ENCODE measurements around the gene CD48.
A peak's percentile ranks its signal among the peaks of the same experiment; 100 is the strongest.
"Not testable (repeated sequence)": the region's sequence is repeated elsewhere in the genome, so short reads cannot be mapped to it uniquely, and the experiment has no call there.

CD48 gene

DNA sequence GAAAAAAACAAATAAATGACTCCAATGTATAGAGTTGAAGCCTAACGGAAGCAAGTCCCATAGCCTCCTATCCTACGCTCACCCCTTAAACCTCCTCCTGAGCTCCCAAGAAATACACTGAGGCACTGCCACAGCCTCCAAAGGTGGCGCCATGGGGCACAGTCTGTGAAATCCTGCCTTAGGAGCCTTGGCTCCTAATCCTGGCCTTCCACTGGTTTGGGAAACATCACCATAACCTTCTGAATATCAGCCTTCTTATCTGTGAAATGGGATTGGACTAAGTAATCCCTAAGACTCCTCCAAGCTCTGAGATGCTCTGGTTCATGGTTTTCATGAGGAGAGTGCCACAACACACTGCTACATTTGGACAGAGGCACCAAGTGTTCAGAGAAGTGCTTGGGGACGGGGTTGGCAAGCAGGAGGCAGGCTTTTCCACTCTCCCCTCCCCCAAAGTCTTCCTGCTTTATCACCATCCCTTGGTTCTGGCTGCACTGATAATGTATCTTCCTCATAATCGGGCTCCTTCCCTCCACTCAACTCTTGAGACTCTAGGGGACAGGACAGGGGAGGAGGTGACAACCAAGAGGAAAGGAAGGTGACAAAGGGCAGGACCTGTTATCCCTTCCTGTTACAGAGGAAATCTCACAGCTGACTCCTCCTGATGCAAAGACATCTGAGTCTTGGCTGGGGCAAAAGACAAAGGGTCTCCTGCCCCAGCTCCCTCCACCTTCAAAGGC lies 30.2 kb upstream of the CD48 start:
- DNase-seq (ENCODE audit: low spot score): no peak

DNA sequence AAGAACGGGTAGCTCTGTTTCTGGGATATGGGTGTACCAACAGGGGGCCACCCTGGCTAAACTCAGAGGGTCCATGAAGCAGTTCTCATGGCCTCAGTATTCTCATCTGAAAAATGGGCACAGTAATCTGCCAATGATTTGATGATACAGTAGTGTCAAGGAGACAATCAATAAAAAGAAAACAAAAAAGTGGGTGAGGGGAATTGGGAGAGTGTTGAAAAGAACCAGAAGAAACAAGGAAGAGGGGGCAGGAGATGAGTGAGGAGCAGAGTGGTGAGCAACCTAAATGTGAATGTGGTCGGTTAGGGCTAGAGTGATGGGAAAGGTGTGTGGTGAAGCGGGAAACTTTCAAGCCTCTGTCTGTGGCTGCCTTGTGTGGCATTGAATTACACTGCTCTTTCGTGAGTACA lies 29.5 kb upstream of the CD48 start:
- DNase-seq (ENCODE audit: low spot score): no peak

- DNase-seq (ENCODE audit: low spot score): no peak
Measured at GRCh38 chr1:160740133-160740688, 28.6 kb upstream of the CD48 start.

DNA sequence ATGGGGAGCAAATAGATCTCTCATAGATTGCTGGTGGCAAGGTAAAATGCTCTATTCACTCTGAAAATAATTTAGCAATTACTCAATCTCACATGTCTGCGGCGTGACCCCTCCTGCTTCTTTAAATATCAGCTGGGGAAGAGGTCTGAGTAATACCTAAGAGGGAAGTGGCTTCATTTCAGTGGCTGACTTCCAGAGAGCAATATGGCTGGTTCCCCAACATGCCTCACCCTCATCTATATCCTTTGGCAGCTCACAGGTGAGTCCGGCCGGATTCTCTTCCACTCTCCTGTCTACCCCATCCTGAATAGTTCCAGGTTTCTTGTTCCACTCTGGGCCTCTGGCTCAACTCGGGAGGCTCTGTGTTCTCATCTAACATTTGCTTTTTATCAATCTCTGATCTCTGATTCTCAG lies 27.5 kb upstream of the CD48 start, which contains the start of gene SLAMF7:
Gene SLAMF7 (plus strand): TSS at position 150 of the 414 bp plus-strand sequence. CDS start 55 bp downstream, at position 205.
- no peak for DNase-seq (ENCODE audit: low spot score)

- DNase-seq (ENCODE audit: low spot score): no peak
Measured at GRCh38 chr1:160738271-160738670, 26.6 kb upstream of the CD48 start.

GRCh38 chr1:160734301-160734700 lies 22.7 kb upstream of the CD48 start:
- no peak for DNase-seq (ENCODE audit: low spot score)

GRCh38 chr1:160733898-160734297 lies 22.3 kb upstream of the CD48 start:
- no peak for DNase-seq (ENCODE audit: low spot score)

DNA sequence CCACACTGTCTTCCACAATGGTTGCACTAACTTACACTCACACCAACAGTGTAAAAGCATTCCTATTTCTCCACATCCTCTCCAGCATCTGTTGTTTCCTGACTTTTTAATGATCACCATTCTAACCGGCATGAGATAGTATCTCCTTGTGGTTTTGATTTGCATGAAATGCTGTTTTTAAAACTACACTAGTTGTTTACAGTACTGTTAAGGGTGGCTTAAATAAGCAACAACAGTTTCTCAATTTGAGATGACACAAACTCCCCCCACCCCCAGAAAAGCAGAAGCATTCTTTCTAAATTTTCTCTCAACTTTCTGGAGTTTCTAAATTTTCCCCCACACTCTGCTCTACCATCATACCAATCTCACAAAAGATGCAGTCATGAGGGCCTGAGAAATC lies 20.4 kb upstream of the CD48 start:
- DNase-seq (ENCODE audit: low spot score): no peak

GRCh38 chr1:160731564-160731963 lies 19.9 kb upstream of the CD48 start:
- DNase-seq (ENCODE audit: low spot score): not testable (repeated sequence)

DNA sequence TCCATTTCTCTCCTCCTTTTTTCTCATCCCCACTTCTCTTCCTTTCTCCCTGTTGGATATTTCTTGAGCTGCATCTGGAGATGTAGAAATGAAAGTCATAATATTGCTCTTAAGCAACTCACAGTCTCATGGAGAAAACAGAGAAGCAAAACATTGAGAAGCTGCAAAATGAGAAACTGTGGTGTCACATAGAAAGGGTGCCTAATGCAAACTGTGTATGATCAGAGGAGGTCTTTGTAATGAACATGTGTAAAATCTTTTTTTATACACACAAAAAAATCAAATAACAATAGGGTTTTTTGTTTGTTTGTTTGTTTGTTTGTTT lies 15.7 kb upstream of the CD48 start:
- no peak for DNase-seq (ENCODE audit: low spot score)

GRCh38 chr1:160726498-160727315 lies 15.1 kb upstream of the CD48 start:
- DNase-seq (ENCODE audit: low spot score): peak; percentile 27

- no peak for DNase-seq (ENCODE audit: low spot score)
Measured at GRCh38 chr1:160726114-160726497, 14.5 kb upstream of the CD48 start.

DNA sequence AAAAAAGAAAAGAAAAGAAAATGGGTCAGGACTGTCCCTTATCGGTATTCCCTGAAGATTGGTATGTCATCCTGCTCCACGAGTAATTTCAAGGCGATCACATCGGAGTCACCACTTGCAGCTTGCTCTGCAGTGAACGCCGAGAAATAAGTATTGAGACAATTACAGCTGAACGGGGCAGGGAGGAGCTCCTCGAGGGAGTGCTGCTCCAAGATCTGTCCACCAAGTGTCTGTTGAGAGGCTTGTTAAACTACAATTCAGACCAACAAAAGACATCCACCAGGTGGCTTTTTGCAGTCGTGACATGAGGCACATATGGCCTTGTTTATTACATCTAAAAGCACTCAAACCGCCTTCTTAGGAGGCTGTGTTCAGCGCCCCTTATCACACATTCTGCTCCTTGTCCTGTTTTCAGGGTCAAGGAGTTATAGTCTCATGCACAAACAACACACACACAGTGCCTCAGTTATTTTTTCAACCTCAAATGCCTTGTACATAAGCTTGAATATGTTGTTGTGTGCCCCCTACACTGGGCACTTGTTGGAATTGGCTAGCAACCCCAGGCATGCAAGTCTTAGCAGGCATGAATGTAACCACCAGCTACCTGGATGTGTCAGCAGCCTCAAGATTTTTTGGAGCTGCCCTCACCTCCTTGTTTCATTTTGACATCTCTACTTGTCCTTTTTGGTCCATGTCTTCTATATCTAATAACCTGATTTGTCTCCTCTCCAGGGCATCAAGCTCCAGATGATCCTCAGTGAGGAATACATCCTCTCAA lies 13.0 kb upstream of the CD48 start:
- no peak for DNase-seq (ENCODE audit: low spot score)

DNA sequence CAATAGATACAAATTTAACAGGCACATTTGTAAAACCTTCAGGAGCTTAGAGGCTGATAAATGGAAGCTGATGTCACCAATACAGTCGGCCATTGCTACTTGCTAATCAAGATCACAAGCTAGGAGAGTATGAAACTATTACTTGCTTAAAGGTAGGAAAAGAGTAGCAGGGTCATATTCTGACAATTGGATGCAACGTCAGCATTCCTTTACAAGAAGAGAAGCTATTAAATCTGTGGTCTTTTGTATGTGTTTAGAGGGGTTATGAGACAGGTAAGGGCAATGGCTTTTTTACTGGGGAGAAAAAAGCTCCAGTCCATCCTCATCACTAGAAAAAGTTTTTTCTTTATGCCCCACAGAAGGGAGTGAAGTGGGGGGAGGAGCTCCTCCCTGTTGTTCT lies 11.7 kb upstream of the CD48 start:
- DNase-seq (ENCODE audit: low spot score): no peak

DNA sequence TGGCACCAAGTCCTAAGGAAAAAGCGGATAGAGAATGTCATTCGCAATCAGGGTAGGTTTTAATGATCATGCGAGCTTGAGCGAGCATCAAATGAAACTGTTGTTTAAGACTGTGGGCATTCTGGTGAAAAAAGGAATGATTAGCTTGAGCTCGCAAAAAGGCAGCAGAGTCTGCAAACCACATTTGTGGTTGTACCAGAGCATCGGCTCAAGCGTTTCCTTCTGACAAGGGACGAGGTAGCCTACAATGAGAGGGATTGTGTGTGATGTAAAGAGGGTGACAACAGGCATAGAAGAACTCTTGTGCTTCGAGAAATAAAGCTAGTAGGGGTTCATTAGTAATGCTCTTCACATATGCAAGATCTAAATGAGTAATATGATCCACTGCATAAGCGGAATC lies 11.1 kb upstream of the CD48 start:
- no peak for DNase-seq (ENCODE audit: low spot score)

DNA sequence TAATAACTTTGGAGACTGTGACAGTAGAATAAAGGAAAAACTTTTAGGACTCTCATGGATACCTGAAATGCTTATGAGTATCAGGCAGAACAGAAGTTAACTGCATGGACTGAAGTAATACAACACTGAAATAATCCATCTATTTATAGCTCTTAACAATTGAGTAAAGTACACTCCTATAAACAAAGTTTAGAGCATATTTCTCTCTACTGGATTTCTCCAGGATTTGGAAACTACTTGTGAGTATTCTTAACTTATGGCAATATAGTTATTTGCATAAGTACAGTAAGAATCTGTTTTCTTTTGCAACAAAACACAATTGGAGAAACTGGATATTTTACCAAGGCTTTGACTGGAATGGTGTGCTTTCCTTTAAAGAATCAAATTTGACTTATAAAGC lies 9.9 kb upstream of the CD48 start:
- no peak for DNase-seq (ENCODE audit: low spot score)

DNA sequence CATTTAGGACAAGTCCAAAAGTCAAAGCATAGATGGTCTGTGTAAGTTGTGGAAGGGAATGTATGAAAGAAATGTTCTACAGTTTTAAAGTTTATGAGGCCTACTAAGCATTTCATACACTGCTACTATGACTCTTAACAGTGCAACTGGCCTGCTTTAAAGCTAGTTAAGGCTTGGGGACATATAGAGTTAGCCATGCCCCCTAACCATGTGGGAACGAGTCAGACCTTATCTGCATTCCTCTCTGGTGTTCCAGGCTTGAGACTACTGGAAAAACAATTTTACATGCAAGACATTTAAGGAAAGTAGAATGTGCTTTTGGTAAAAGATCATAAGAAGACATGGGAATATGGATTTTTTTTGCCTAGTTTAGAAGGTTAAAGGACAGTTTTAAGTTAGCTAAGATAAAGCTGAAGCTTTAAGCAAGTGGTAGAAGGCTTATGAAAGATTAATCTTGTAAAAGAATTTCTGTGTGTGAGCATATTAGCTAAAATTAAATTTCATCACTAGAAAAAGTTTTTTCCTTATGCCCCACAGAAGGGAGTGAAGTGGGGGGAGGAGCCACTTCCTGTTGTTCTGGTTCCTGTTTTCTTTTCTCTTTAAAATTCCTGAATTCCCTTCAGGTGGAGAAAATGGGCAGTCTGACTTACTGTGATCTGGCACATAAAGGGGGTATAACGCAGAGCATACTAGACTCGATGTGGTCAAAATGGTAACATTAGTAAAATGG lies 8.9 kb upstream of the CD48 start:
- DNase-seq (ENCODE audit: low spot score): no peak

- DNase-seq (ENCODE audit: low spot score): no peak
Measured at GRCh38 chr1:160718210-160718609, 6.6 kb upstream of the CD48 start.

GRCh38 chr1:160717306-160717705 lies 5.7 kb upstream of the CD48 start:
- DNase-seq (ENCODE audit: low spot score): no peak

GRCh38 chr1:160716013-160716412 lies 4.4 kb upstream of the CD48 start:
- DNase-seq (ENCODE audit: low spot score): no peak

- not testable (repeated sequence) for DNase-seq (ENCODE audit: low spot score)
Measured at GRCh38 chr1:160714034-160714648, 2.5 kb upstream of the CD48 start.
